ENCODE results near the gene SAMHD1.
"Not testable (repeated sequence)": the region's sequence is repeated elsewhere in the genome, so short reads cannot be mapped to it uniquely, and the experiment has no call there.

Gene SAMHD1
- long read RNA-seq, donor 1, result 0 reads
- long read RNA-seq, donor 2, full-length matches to known transcripts, result 3 of 3 reads
- long read RNA-seq, donor 2, partial matches to known transcripts, result 0 of 3 reads
- long read RNA-seq, donor 2, other reads (novel, unspliced or antisense), result 0 of 3 reads
- long read RNA-seq, donor 3, full-length matches to known transcripts, result 2 of 2 reads
- long read RNA-seq, donor 3, partial matches to known transcripts, result 0 of 2 reads
- long read RNA-seq, donor 3, other reads (novel, unspliced or antisense), result 0 of 2 reads
- long read RNA-seq, donor 4, full-length matches to known transcripts, result 2 of 2 reads
- long read RNA-seq, donor 4, partial matches to known transcripts, result 0 of 2 reads
- long read RNA-seq, donor 4, other reads (novel, unspliced or antisense), result 0 of 2 reads
- long read RNA-seq, donor 5, full-length matches to known transcripts, result 6 of 6 reads
- long read RNA-seq, donor 5, partial matches to known transcripts, result 0 of 6 reads
- long read RNA-seq, donor 5, other reads (novel, unspliced or antisense), result 0 of 6 reads
- long read RNA-seq, donor 6, full-length matches to known transcripts, result 4 of 4 reads
- long read RNA-seq, donor 6, partial matches to known transcripts, result 0 of 4 reads
- long read RNA-seq, donor 6, other reads (novel, unspliced or antisense), result 0 of 4 reads
- long read RNA-seq, donor 7, full-length matches to known transcripts, result 2 of 2 reads
- long read RNA-seq, donor 7, partial matches to known transcripts, result 0 of 2 reads
- long read RNA-seq, donor 7, other reads (novel, unspliced or antisense), result 0 of 2 reads
- long read RNA-seq, donor 8, full-length matches to known transcripts, result 4 of 4 reads
- long read RNA-seq, donor 8, partial matches to known transcripts, result 0 of 4 reads
- long read RNA-seq, donor 8, other reads (novel, unspliced or antisense), result 0 of 4 reads

- peak; percentile 86 for DNase-seq
Observed at GRCh38 chr20:36951198-36951978, at the start of gene SAMHD1. SAMHD1 (minus strand) TSS chr20:36951708; CDS start chr20:36951643, 65 bp downstream.

- not testable (repeated sequence) for DNase-seq
Observed at GRCh38 chr20:37000171-37000570, 48.7 kb upstream of the SAMHD1 start.

- DNase-seq, result no peak
Observed at GRCh38 chr20:36998652-36999051, 47.1 kb upstream of the SAMHD1 start.

- DNase-seq, result no peak
Observed at GRCh38 chr20:36997121-36997520, 45.6 kb upstream of the SAMHD1 start.

- not testable (repeated sequence) for DNase-seq
Observed at GRCh38 chr20:36994221-36994620, 42.7 kb upstream of the SAMHD1 start.

DNA sequence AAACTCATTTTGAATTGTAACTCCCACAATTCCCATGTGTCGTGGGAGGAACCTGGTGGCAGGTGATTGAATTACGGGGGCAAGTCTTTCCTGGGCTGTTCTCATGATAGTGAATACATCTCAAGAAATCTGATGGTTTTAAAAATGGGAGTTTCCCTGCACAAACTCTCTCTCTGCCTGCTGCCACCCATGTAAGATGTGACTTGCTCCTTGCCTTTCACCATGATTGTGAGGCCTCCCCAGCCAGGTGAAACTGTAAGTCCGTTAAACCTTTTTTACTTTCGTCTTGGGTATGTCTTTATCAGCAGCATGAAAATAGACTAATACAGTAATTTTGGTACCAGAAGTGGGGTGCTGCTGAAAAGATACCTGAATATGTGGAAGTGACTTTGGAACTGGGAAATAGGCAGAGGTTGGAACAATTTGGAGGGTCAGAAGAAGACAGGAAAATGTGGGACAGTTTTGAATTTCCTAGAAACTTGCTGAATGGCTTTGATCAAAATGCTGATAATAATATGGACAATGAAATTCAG lies 41.4 kb upstream of the SAMHD1 start:
- no peak for DNase-seq

DNA sequence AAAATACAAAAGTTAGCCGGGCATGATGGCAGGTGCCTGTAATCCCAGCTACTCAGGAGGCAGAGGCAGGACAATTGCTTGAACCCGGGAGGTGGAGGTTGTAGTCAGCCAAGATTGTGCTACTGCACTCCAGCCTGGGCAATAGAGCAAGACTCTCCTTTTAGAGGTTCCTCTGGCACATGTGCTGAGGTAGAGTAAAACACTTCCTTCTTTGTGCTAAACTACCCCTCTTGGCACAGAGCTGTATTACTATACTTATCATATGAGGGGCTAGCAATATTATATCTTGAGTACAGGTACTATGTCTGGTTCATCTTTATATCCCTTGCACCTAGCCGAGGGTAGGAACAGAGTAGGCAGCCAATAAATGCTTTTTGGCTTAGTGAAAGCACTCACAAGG lies 40.2 kb upstream of the SAMHD1 start:
- DNase-seq, result no peak

DNA sequence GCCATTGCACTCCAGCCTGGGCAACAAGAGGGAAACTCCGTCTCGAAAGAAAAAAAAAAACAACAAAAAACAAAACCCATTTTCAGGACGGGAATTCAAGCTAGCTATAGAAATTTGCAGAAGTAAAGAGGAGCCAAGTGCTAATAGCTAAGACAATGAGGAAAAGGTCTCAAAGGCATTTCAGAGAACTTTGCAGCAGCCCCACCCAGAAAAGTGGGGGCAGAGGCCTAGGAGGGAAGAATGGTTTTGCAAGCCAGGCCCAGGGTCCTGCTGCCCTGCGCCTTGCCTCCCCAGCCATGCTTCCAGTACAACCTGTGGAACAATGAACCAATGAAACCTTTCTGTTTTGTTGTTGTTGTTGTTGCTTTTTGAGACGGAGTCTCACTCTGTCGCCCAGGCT lies 38.3 kb upstream of the SAMHD1 start:
- no peak for DNase-seq

DNA sequence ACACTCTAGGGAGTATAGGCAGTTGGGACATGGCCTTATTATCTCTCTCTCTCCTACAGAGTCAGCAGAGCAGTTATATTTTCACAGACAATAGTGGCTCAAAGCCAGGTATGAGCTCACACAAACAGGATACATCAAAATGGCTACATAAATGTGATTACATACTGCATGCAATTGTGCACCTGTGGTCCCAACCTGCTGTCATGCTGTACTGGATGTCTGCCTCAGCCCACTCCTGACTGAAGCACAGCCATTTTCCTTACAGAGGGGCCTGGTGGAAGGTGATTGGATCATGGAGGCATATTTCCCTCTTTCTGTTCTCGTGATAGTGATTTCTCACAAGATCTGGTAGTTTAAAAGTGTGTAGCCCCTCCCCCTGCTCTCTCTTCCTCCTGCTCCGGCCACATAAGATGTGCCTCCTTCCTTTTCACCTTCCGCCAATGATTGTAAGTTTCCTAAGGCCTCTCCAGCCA lies 37.0 kb upstream of the SAMHD1 start:
- no peak for DNase-seq

DNA sequence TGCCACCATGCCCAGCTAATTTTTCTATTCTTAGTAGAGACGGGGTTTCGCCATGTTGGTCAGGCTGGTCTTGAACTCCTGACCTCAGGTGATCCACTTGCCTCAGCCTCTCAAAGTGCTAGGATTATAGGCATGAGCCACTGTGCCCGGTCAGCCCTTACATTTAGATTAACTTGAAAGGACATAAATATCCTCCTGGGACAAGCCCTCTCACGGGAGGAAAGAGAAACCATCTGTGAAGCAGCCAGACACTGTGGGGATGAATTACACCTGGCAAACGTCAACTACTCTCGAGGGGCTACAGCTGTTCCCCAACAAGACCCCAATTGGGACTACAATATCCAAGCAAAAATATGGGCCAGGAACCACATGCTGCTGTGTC lies 32.7 kb upstream of the SAMHD1 start:
- no peak for DNase-seq

DNA sequence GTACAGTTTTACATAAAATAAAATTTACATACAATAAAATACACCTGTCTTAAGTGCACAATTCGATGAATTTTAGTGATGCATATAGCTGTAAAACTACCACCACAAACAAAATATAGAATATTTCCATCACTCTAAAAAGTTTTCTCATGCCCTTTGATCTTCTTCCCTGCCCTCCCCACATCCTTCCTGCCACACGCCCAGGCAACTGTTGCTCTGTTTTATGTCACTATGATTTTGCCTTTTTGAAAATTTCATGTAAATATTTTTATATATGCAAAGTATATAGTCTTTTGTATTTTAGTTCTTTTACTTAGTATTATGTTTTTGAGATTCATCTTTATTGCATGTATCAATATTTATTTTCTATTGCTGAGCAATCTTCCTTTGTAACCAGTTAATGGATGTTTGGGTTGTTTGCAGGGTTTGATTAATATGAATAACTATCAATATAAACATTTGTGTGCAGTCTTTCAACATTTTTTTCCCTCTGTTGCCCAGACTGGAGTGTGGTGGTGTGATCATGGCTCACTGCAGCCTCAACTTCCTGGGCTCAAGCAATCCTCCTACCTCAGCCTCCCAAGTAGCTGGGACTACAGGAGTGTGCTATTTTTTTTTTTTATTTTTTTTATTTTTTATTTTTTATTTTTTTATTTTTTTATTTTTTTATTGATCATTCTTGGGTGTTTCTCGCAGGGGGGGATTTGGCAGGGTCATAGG lies 23.8 kb upstream of the SAMHD1 start:
- no peak for DNase-seq

DNA sequence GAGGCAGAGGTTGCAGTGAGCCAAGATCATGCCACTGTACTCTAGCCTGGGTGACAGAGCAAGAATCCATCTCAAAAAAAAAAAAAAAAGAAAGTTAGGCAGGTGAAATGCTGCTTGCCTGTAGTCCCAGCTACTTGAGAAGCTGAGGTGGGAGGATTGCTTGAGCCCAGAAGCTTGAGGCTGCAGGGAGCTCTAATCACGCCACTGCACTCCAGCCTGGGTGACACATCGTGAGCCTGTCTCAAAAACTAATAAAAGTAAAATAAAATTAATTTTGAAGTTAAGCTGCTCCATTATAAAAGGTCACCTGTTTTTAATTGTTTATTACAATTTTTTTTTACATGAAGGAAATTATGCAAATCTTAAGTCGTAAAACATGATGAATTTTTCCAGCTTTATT lies 23.2 kb upstream of the SAMHD1 start:
- no peak for DNase-seq

- no peak for DNase-seq
Observed at GRCh38 chr20:36971103-36971502, 19.6 kb upstream of the SAMHD1 start.

- no peak for DNase-seq
Observed at GRCh38 chr20:36969478-36970186, 18.1 kb upstream of the SAMHD1 start.

- DNase-seq, result no peak
Observed at GRCh38 chr20:36969051-36969450, 17.5 kb upstream of the SAMHD1 start.

DNA sequence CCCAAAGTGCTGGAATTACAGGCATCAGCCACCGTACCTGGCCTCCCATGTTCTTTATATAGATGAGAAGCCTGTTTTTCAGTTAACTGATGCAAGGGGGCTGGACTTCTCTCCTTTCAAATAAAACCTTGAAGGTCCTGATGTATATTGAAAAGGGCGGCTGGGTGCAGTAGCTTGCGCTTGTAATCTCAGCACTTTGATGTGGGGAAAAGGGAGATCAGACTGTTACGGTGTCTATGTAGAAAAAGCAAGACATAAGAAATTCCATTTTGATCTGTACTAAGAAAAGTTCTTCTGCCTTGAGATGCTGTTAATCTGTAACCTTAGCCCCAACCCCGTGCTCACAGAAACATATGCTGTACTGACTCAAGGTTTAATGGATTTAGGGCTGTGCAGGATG lies 16.1 kb upstream of the SAMHD1 start:
- DNase-seq, result no peak

DNA sequence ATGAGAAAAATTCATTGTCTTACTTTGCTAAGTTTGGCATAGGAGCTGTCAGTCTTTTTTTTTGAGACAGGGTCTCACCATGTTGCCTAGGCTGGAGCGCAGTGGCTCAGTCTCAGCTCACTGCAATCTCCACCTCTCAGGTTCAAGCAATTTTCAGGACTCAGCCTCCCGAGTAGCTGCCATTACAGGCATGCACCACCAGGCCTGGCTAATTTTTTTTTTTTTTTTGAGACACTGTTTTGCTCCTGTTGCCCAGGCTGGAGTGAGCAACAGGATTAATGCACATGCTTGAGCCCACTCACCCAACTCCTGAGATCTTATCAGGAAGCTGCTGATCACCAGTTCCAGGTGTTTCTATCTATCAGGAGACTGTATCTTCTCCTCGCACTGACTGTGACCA lies 15.5 kb upstream of the SAMHD1 start:
- not testable (repeated sequence) for DNase-seq

- not testable (repeated sequence) for DNase-seq
Observed at GRCh38 chr20:36962354-36962941, 10.9 kb upstream of the SAMHD1 start.

GRCh38 chr20:36959242-36959641 lies 7.7 kb upstream of the SAMHD1 start:
- no peak for DNase-seq

Measured in right kidney (tissue), 9 donors.